Measurements from ENCODE around the gene HMGXB3.

HMGXB3 gene

GRCh38 chr5:150017226-150018005, 16.9 kb downstream of the HMGXB3 start:
- Histone ChIP-seq H3K4me3 (ENCODE audit: low read depth, low read length) (no peak overlapping the region), H3K9me3 (ENCODE audit: control insufficient read depth, low read length) (no peaks in the 10 kb centered on the region), H3K4me2 (ENCODE audit: low read length) (peak overlapping the region; percentile 11), H3K27ac (no peak overlapping the region), H2AFZ (no peak overlapping the region), H3K4me1 (peaks cover 4% of the 10 kb centered on the region), H3K27me3 (ENCODE audit: control insufficient read depth, insufficient read depth, low read length) (no peaks in the 10 kb centered on the region), H3K9ac (no peak overlapping the region), H3K36me3 (ENCODE audit: control insufficient read depth, insufficient read depth, low read length) (peaks cover 4% of the 10 kb centered on the region), H3K79me2 (peaks cover 35% of the 10 kb centered on the region)
- no peak for TF ChIP-seq CTCF (IDR thresholded peaks at IDR 0.05)

GRCh38 chr5:150020249-150020648, 19.7 kb downstream of the HMGXB3 start:
- peak overlapping the region; percentile 1 for H3K27ac ChIP-seq
- peaks cover 6% of the 10 kb centered on the region for H3K4me1 ChIP-seq
- H3K36me3 ChIP-seq (ENCODE audit: control insufficient read depth, insufficient read depth, low read length): peaks cover 4% of the 10 kb centered on the region
- no peaks in the 10 kb centered on the region for H3K27me3 ChIP-seq (ENCODE audit: control insufficient read depth, insufficient read depth, low read length)
- H3K4me3 ChIP-seq (ENCODE audit: low read depth, low read length): no peak overlapping the region
- peak overlapping the region; percentile 6 for H3K4me2 ChIP-seq (ENCODE audit: low read length)
- no peaks in the 10 kb centered on the region for H3K9me3 ChIP-seq (ENCODE audit: control insufficient read depth, low read length)
- H3K9ac ChIP-seq: no peak overlapping the region
- TF ChIP-seq CTCF (IDR thresholded peaks at IDR 0.05): no peak
- H2AFZ ChIP-seq: no peak overlapping the region
- peaks cover 20% of the 10 kb centered on the region for H3K79me2 ChIP-seq

- Histone ChIP-seq H3K27ac (peak overlapping the region; percentile 34), H3K27me3 (ENCODE audit: control insufficient read depth, insufficient read depth, low read length) (no peaks in the 10 kb centered on the region), H3K4me2 (ENCODE audit: low read length) (peak overlapping the region; percentile 32), H3K4me3 (ENCODE audit: low read depth, low read length) (peak overlapping the region; percentile 33), H3K36me3 (ENCODE audit: control insufficient read depth, insufficient read depth, low read length) (peaks cover 4% of the 10 kb centered on the region), H3K9me3 (ENCODE audit: control insufficient read depth, low read length) (no peaks in the 10 kb centered on the region), H3K79me2 (peaks cover 20% of the 10 kb centered on the region), H3K4me1 (peaks cover 6% of the 10 kb centered on the region), H3K9ac (no peak overlapping the region), H2AFZ (no peak overlapping the region)
- TF ChIP-seq CTCF (IDR thresholded peaks at IDR 0.05): no peak
Measured at GRCh38 chr5:150021491-150022157, 21.1 kb downstream of the HMGXB3 start.

- H3K4me1 ChIP-seq: peaks cover 6% of the 10 kb centered on the region
- TF ChIP-seq CTCF (IDR thresholded peaks at IDR 0.05): no peak
- H3K4me3 ChIP-seq (ENCODE audit: low read depth, low read length): peak overlapping the region; percentile 33
- peak overlapping the region; percentile 32 for H3K4me2 ChIP-seq (ENCODE audit: low read length)
- H3K27ac ChIP-seq: peak overlapping the region; percentile 34
- H3K79me2 ChIP-seq: peaks cover 18% of the 10 kb centered on the region
- H2AFZ ChIP-seq: no peak overlapping the region
- H3K27me3 ChIP-seq (ENCODE audit: control insufficient read depth, insufficient read depth, low read length): no peaks in the 10 kb centered on the region
- H3K36me3 ChIP-seq (ENCODE audit: control insufficient read depth, insufficient read depth, low read length): peaks cover 4% of the 10 kb centered on the region
- no peaks in the 10 kb centered on the region for H3K9me3 ChIP-seq (ENCODE audit: control insufficient read depth, low read length)
- no peak overlapping the region for H3K9ac ChIP-seq
Measured at GRCh38 chr5:150022158-150022531, 21.6 kb downstream of the HMGXB3 start.
